Hepatocyte (in vitro differentiated cells): ENCODE results near the gene KDM4C.

Experiments used
- CTCF ChIP-seq: fragments of 200-600 bp; sonication (generic); IDR thresholded peaks from 2 replicates; pipeline ENCODE4 v1.5.1; 2016; ENCODE audit warnings: antibody characterized with exemption, mild to moderate bottlenecking; ENCODE audit not compliant: poor library complexity
- EZH2 ChIP-seq: fragments of 200-600 bp; sonication (generic); IDR thresholded peaks from 2 replicates; pipeline ENCODE4 v1.6.1; 2016; ENCODE audit warnings: antibody characterized with exemption, mild to moderate bottlenecking, borderline replicate concordance

DNA sequence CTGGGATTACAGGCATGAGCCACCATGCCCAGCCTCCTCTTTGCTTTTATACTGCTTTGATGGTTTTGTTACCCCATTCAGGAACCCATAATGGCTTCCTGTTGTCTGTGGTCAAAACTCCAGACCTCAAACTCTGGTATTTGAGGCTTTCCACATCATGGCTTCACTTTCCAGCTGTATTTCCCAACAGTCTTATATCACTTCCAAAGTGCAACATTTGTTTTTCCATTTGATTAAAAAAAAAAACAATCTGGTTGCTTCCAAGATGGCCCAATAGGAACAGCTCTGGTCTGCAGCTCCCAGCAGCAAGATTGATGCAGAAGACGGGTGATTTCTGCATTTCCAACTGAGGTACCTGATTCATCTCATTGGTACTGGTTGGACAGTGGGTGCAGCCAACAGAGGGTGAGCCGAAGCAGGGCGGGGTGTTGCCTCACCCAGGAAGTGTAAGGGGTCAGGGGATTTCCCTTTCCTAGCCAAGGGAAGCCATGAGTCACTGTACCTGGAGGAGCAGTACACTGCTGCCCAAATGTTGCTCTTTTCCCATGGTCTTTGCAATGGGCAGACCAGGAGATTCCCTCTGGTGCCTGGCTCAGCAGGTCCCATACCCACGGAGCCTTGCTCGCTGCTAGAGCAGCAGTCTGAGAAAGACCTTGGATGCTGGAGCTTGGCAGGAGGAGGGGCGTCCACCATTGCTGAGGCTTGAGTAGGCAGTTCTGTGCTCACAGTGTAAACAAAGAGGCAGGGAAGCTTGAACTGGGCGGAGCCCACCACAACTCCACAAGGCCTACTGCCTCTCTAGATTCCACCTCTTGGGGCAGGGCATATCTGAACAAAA lies 458.4 kb downstream of the KDM4C start:
- no peak for TF ChIP-seq EZH2
- no peak for TF ChIP-seq CTCF
